ENCODE data around the gene LCOR.

Gene LCOR

DNA sequence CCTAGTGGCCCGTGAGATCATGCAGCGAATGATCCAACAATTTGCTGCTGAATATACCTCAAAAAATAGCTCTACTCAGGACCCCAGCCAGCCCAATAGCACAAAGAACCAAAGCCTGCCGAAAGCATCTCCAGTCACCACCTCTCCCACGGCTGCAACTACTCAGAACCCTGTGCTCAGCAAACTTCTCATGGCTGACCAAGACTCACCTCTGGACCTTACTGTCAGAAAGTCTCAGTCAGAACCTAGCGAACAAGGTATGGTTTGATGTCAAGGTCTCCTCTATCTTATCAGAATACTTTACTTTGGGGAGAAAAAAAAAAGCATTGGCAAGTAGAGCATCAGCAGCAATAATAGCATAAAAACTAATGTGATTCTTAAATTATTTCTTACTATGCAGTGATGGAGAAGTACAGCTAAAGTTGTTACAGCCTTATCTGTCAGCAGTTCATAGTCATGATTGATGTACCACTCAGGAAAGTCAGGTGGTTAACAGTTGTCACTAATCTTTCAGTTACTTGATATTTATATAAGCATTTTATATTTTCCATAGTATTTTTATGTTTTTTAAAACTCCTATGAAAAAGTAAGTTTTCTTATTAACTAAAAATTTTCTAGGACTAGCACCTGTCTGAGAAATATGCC lies 117.1 kb downstream of the LCOR start:
- no peak overlapping the region for H3K27ac ChIP-seq (ENCODE audit: low read length)
- H3K9me3 ChIP-seq (ENCODE audit: control insufficient read depth in 1 of 2, low read length in 2 of 2) = no peaks in the 10 kb centered on the region
- no peak overlapping the region for H3K4me3 ChIP-seq (ENCODE audit: low read depth in 1 of 2, low read length in 2 of 2)
- no peaks in the 10 kb centered on the region for H3K4me1 ChIP-seq (ENCODE audit: control insufficient read depth in 1 of 2, insufficient read depth in 2 of 2, low read length in 2 of 2)
- no peaks in the 10 kb centered on the region for H3K27me3 ChIP-seq (ENCODE audit: low read depth, low read length)
- H3K36me3 ChIP-seq (ENCODE audit: control insufficient read depth in 1 of 2, insufficient read depth in 2 of 2, low read length in 2 of 2) = peaks cover 7 to 13% of the 10 kb centered on the region in 2 donors

DNA sequence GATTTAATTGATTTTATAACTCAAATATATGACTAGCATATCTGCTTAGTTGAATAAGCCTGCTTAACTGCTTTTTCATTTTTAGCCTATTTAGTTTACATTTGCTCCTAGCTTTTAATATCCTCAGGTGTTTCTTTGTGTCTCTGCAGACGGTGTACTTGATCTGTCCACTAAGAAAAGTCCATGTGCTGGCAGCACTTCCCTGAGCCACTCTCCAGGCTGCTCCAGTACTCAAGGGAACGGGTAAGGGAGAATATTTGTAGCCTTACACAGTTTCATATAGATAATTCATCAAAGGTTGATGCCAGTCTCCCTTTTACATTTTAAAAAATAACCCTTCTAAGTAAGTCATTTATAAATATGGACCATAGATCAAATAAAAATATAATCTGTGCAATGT lies 119.9 kb downstream of the LCOR start:
- Histone ChIP-seq H3K9me3 (ENCODE audit: control insufficient read depth in 1 of 2, low read length in 2 of 2) (no peaks in the 10 kb centered on the region), H3K4me3 (ENCODE audit: low read depth in 1 of 2, low read length in 2 of 2) (no peak overlapping the region), H3K27me3 (ENCODE audit: low read depth, low read length) (no peaks in the 10 kb centered on the region), H3K36me3 (ENCODE audit: control insufficient read depth in 1 of 2, insufficient read depth in 2 of 2, low read length in 2 of 2) (peaks cover 21 to 23% of the 10 kb centered on the region in 2 donors), H3K4me1 (ENCODE audit: control insufficient read depth in 1 of 2, insufficient read depth in 2 of 2, low read length in 2 of 2) (no peaks in the 10 kb centered on the region), H3K27ac (ENCODE audit: low read length) (no peak overlapping the region)

GRCh38 chr10:96955794-96956193 lies 123.7 kb downstream of the LCOR start:
- Histone ChIP-seq H3K27ac (ENCODE audit: low read length) (no peak overlapping the region), H3K27me3 (ENCODE audit: low read depth, low read length) (no peaks in the 10 kb centered on the region), H3K36me3 (ENCODE audit: control insufficient read depth in 1 of 2, insufficient read depth in 2 of 2, low read length in 2 of 2) (peaks cover 19 to 21% of the 10 kb centered on the region in 2 donors)

GRCh38 chr10:96958071-96958470 lies 126.0 kb downstream of the LCOR start:
- no peak overlapping the region for H3K4me3 ChIP-seq (ENCODE audit: low read depth in 1 of 2, low read length in 2 of 2)
- H3K4me1 ChIP-seq (ENCODE audit: control insufficient read depth in 1 of 2, insufficient read depth in 2 of 2, low read length in 2 of 2) = no peaks in the 10 kb centered on the region
- H3K27ac ChIP-seq (ENCODE audit: low read length) = no peak overlapping the region
- H3K36me3 ChIP-seq (ENCODE audit: control insufficient read depth in 1 of 2, insufficient read depth in 2 of 2, low read length in 2 of 2) = peaks cover 10 to 19% of the 10 kb centered on the region in 2 donors
- no peaks in the 10 kb centered on the region for H3K9me3 ChIP-seq (ENCODE audit: control insufficient read depth in 1 of 2, low read length in 2 of 2)
- no peaks in the 10 kb centered on the region for H3K27me3 ChIP-seq (ENCODE audit: low read depth, low read length)

More at GRCh38 chr10:96955794-96956193, 123.7 kb downstream of the LCOR start:
- Histone ChIP-seq H3K4me1 (ENCODE audit: control insufficient read depth in 1 of 2, insufficient read depth in 2 of 2, low read length in 2 of 2) (no peaks in the 10 kb centered on the region), H3K9me3 (ENCODE audit: control insufficient read depth in 1 of 2, low read length in 2 of 2) (no peaks in the 10 kb centered on the region), H3K4me3 (ENCODE audit: low read depth in 1 of 2, low read length in 2 of 2) (no peak overlapping the region)

- no peaks in the 10 kb centered on the region for H3K9me3 ChIP-seq (ENCODE audit: control insufficient read depth in 1 of 2, low read length in 2 of 2)
- no peaks in the 10 kb centered on the region for H3K4me1 ChIP-seq (ENCODE audit: control insufficient read depth in 1 of 2, insufficient read depth in 2 of 2, low read length in 2 of 2)
- H3K4me3 ChIP-seq (ENCODE audit: low read depth in 1 of 2, low read length in 2 of 2) = no peak overlapping the region
- H3K36me3 ChIP-seq (ENCODE audit: control insufficient read depth in 1 of 2, insufficient read depth in 2 of 2, low read length in 2 of 2) = peaks cover 10 to 13% of the 10 kb centered on the region in 2 donors
- no peaks in the 10 kb centered on the region for H3K27me3 ChIP-seq (ENCODE audit: low read depth, low read length)
- H3K27ac ChIP-seq (ENCODE audit: low read length) = no peak overlapping the region
Measured at GRCh38 chr10:96959733-96960132, 127.6 kb downstream of the LCOR start.

DNA sequence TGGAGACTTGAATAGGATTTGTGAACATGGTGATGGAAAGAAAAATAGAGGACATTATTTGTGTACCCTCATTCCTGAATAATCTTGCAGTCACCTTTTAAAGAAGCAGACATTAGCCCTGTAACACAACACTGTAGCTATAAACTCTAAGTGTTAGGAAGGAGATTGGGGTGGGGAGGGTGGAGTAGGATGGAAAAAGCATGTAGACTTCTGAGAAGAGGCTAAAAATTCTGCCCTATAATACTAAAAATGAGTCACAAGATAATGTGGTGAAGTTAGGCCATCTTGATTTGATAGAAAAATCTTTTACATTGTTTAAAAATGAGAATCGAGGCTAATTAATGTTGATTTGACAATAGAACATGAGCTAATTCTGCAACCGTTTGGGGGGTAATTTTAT lies 128.8 kb downstream of the LCOR start:
- no peaks in the 10 kb centered on the region for H3K9me3 ChIP-seq (ENCODE audit: control insufficient read depth in 1 of 2, low read length in 2 of 2)
- peaks cover 1 to 2% of the 10 kb centered on the region in 2 donors for H3K36me3 ChIP-seq (ENCODE audit: control insufficient read depth in 1 of 2, insufficient read depth in 2 of 2, low read length in 2 of 2)
- H3K27me3 ChIP-seq (ENCODE audit: low read depth, low read length) = no peaks in the 10 kb centered on the region

GRCh38 chr10:96964131-96964530 lies 132.0 kb downstream of the LCOR start:
- Histone ChIP-seq H3K9me3 (ENCODE audit: control insufficient read depth in 1 of 2, low read length in 2 of 2) (no peaks in the 10 kb centered on the region), H3K4me3 (ENCODE audit: low read depth in 1 of 2, low read length in 2 of 2) (no peak overlapping the region), H3K27me3 (ENCODE audit: low read depth, low read length) (no peaks in the 10 kb centered on the region), H3K27ac (ENCODE audit: low read length) (no peak overlapping the region), H3K36me3 (ENCODE audit: control insufficient read depth in 1 of 2, insufficient read depth in 2 of 2, low read length in 2 of 2) (no peaks in the 10 kb centered on the region), H3K4me1 (ENCODE audit: control insufficient read depth in 1 of 2, insufficient read depth in 2 of 2, low read length in 2 of 2) (no peaks in the 10 kb centered on the region)

More for the DNA sequence above, 128.8 kb downstream of the LCOR start:
- no peak overlapping the region for H3K4me3 ChIP-seq (ENCODE audit: low read depth in 1 of 2, low read length in 2 of 2)
- H3K27ac ChIP-seq (ENCODE audit: low read length) = no peak overlapping the region
- no peaks in the 10 kb centered on the region for H3K4me1 ChIP-seq (ENCODE audit: control insufficient read depth in 1 of 2, insufficient read depth in 2 of 2, low read length in 2 of 2)

- Histone ChIP-seq H3K27ac (ENCODE audit: low read length) (no peak overlapping the region), H3K9me3 (ENCODE audit: control insufficient read depth in 1 of 2, low read length in 2 of 2) (no peaks in the 10 kb centered on the region), H3K4me1 (ENCODE audit: control insufficient read depth in 1 of 2, insufficient read depth in 2 of 2, low read length in 2 of 2) (no peaks in the 10 kb centered on the region), H3K36me3 (ENCODE audit: control insufficient read depth in 1 of 2, insufficient read depth in 2 of 2, low read length in 2 of 2) (no peaks in the 10 kb centered on the region), H3K27me3 (ENCODE audit: low read depth, low read length) (no peaks in the 10 kb centered on the region), H3K4me3 (ENCODE audit: low read depth in 1 of 2, low read length in 2 of 2) (no peak overlapping the region)
Measured at GRCh38 chr10:96967847-96968246, 135.7 kb downstream of the LCOR start.

- Histone ChIP-seq H3K4me3 (ENCODE audit: low read depth in 1 of 2, low read length in 2 of 2) (no peak overlapping the region), H3K4me1 (ENCODE audit: control insufficient read depth in 1 of 2, insufficient read depth in 2 of 2, low read length in 2 of 2) (peaks cover 0 to 7% of the 10 kb centered on the region in 2 donors), H3K27me3 (ENCODE audit: low read depth, low read length) (no peaks in the 10 kb centered on the region), H3K9me3 (ENCODE audit: control insufficient read depth in 1 of 2, low read length in 2 of 2) (no peaks in the 10 kb centered on the region), H3K27ac (ENCODE audit: low read length) (no peak overlapping the region), H3K36me3 (ENCODE audit: control insufficient read depth in 1 of 2, insufficient read depth in 2 of 2, low read length in 2 of 2) (no peaks in the 10 kb centered on the region)
Measured at GRCh38 chr10:96968682-96969423, 136.8 kb downstream of the LCOR start.

DNA sequence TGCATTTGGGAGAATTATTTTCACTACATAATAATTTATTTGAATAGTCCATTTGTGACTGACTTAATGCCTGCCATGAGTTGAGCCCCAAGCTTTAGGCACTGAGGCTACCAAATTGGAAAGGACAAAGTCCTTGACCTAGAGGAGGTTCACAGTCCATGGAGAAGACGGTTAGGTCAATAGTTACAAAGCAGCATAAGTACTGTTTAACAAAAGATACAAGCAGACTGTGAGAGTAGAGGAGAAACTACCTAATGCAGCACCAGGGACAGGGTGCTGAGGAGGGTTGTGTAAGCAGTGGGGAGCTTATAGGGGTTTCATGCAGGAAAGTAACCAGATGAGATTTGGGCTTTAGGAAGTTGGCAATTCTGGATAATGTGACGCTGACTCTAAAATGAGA lies 139.2 kb downstream of the LCOR start:
- H3K36me3 ChIP-seq (ENCODE audit: control insufficient read depth in 1 of 2, insufficient read depth in 2 of 2, low read length in 2 of 2) = no peaks in the 10 kb centered on the region
- H3K27me3 ChIP-seq (ENCODE audit: low read depth, low read length) = no peaks in the 10 kb centered on the region
- H3K4me1 ChIP-seq (ENCODE audit: control insufficient read depth in 1 of 2, insufficient read depth in 2 of 2, low read length in 2 of 2) = peaks cover 0 to 7% of the 10 kb centered on the region in 2 donors
- no peak overlapping the region for H3K4me3 ChIP-seq (ENCODE audit: low read depth in 1 of 2, low read length in 2 of 2)
- H3K9me3 ChIP-seq (ENCODE audit: control insufficient read depth in 1 of 2, low read length in 2 of 2) = no peaks in the 10 kb centered on the region
- H3K27ac ChIP-seq (ENCODE audit: low read length) = no peak overlapping the region

DNA sequence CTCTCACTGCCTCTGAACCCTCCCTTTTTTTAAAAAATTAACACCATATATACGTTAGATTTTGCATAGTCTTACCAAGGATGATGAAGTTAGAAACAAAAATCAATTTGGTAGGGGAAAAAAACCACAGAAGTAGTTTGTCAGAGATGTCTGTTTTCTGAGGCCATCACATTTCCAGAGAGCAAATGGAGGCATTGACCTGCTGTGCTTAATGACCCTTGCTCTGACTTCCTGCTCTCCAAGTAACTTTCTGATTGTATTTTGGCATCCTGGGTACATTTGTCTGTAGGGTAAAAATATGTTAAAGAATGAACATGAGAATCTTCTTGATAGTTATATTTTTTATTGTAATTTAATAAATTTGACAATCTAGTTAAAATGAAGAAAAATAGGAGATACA lies 140.2 kb downstream of the LCOR start:
- H3K27me3 ChIP-seq (ENCODE audit: low read depth, low read length) = no peaks in the 10 kb centered on the region
- H3K36me3 ChIP-seq (ENCODE audit: control insufficient read depth in 1 of 2, insufficient read depth in 2 of 2, low read length in 2 of 2) = no peaks in the 10 kb centered on the region
- H3K9me3 ChIP-seq (ENCODE audit: control insufficient read depth in 1 of 2, low read length in 2 of 2) = no peaks in the 10 kb centered on the region
- H3K4me1 ChIP-seq (ENCODE audit: control insufficient read depth in 1 of 2, insufficient read depth in 2 of 2, low read length in 2 of 2) = peaks cover 0 to 7% of the 10 kb centered on the region in 2 donors
- H3K4me3 ChIP-seq (ENCODE audit: low read depth in 1 of 2, low read length in 2 of 2) = no peak overlapping the region
- no peak overlapping the region for H3K27ac ChIP-seq (ENCODE audit: low read length)

All from muscle layer of duodenum (tissue), 2 donors.